ENCODE data around the gene POU6F2.

GRCh38 chr7:38992203-38992602, 14.5 kb downstream of the POU6F2 start:
- TF ChIP-seq CTCF (IDR thresholded peaks at IDR 0.05) (no peak), EZH2 (IDR thresholded peaks at IDR 0.05; ENCODE audit: borderline replicate concordance, insufficient read depth, low read depth, low read length, poor library complexity, severe bottlenecking) (no peak)
